B cell (primary cell): Measurements from ENCODE around the gene FAM53A. TPM values are rescaled to one million over a fixed set of nuclear protein-coding genes. Genes with fewer than 3 reads are reported as not detected.

Experiments used
- ATAC-seq: fragments of 200-7000 bp; cut with Tn5 transposase; one replicate; pipeline ENCODE4 v1.10.0; 2021; ENCODE audit warnings: low read depth, mild to moderate bottlenecking, moderate number of reproducible peaks, moderate library complexity
- CTCF ChIA-PET: fragments of 350-600 bp; sonication (Branson Sonifier 250); formaldehyde crosslinking; loops from one replicate; lab custom pipeline; 2021; ENCODE audit warnings: antibody characterized with exemption, inconsistent platforms; lab: Charles Lee
- POLR2A ChIA-PET: fragments of 350-600 bp; sonication (Branson Sonifier 250); formaldehyde crosslinking; loops from one replicate; lab custom pipeline; 2021; ENCODE audit warnings: antibody characterized with exemption; lab: Charles Lee
- DNase-seq: peaks from one replicate; pipeline ENCODE4 v3.0.0; 2013
- H2AFZ ChIP-seq: 2 replicates; pipeline ENCODE4 v1.6.1; 2012; ENCODE audit warnings: mild to moderate bottlenecking, low read depth, low read length; ENCODE audit not compliant: insufficient read depth, poor library complexity, severe bottlenecking
- H3K27ac ChIP-seq, 2 donors: 1 replicate in 1 of 2; 2 replicates in 1 of 2; pipeline ENCODE4 v1.5.1; 2012 to 2013; ENCODE audit warnings: low read length in 2 of 2, mild to moderate bottlenecking in 2 of 2, moderate library complexity in 1 of 2
- H3K27me3 ChIP-seq, 4 experiments: fragments of 200-600 bp in 1 of 4; sonication (generic) in 1 of 4; replicated peaks in 1 of 4; 1 replicate in 2 of 4; 2 replicates in 2 of 4; pipeline versions ENCODE4 v1.6.1 to v1.7.0; 2013 to 2016; ENCODE audit warnings: low read length in 3 of 4, mild to moderate bottlenecking in 2 of 4, mixed read lengths in 1 of 4, moderate library complexity in 1 of 4; ENCODE audit not compliant: insufficient read depth in 4 of 4, control insufficient read depth in 3 of 4; ENCODE audit errors: control extremely low read depth in 1 of 4
- H3K36me3 ChIP-seq, 2 experiments: replicated peaks in 1 of 2; 1 replicate in 1 of 2; 2 replicates in 1 of 2; pipeline versions ENCODE4 v1.6.1 to v1.7.1; 2013; ENCODE audit warnings: low read length in 1 of 2; ENCODE audit not compliant: insufficient read depth in 2 of 2, control insufficient read depth in 1 of 2; ENCODE audit errors: control extremely low read depth in 1 of 2, extremely low read depth in 1 of 2
- H3K4me1 ChIP-seq, 2 donors: fragments of 200-600 bp in 1 of 2; sonication (generic) in 1 of 2; 1 replicate in 1 of 2; 2 replicates in 1 of 2; pipeline versions ENCODE4 v1.5.1 to v1.6.1; 2013 to 2017; ENCODE audit warnings: low read length in 2 of 2; ENCODE audit not compliant: control insufficient read depth in 2 of 2, insufficient read depth in 2 of 2
- H3K4me2 ChIP-seq: replicated peaks from 2 replicates; pipeline ENCODE3; 2012; ENCODE audit warnings: mild to moderate bottlenecking, low read depth, low read length; ENCODE audit not compliant: poor library complexity, severe bottlenecking
- H3K4me3 ChIP-seq, 5 experiments: fragments of 200-600 bp in 1 of 5; sonication (generic) in 1 of 5; 1 replicate in 3 of 5; 2 replicates in 2 of 5; pipeline versions ENCODE4 v1.5.1 to v1.7.0; 2011 to 2016; ENCODE audit warnings: low read length in 4 of 5, mild to moderate bottlenecking in 4 of 5, low read depth in 2 of 5, control low read depth in 1 of 5, moderate library complexity in 1 of 5; ENCODE audit not compliant: insufficient read depth in 1 of 5; ENCODE audit errors: control extremely low read depth in 1 of 5, extremely low read depth in 1 of 5
- H3K79me2 ChIP-seq: fragments of 200-600 bp; sonication (generic); one replicate; pipeline ENCODE4 v1.6.0; 2016; ENCODE audit warnings: low read length; ENCODE audit not compliant: control insufficient read depth, insufficient read depth
- H3K9ac ChIP-seq: fragments of 200-600 bp; sonication (generic); 2 replicates; pipeline ENCODE4 v1.6.1; 2017; ENCODE audit warnings: mild to moderate bottlenecking, low read length, moderate library complexity
- H3K9me3 ChIP-seq, 3 donors: one replicate each; pipeline versions ENCODE4 v1.6.1 to v1.7.1; 2013; ENCODE audit warnings: low read length in 2 of 3; ENCODE audit not compliant: control insufficient read depth in 2 of 3, insufficient read depth in 1 of 3; ENCODE audit errors: control extremely low read depth in 1 of 3
- H4K20me1 ChIP-seq: 2 replicates; pipeline ENCODE4 v1.6.0; 2012; ENCODE audit warnings: mild to moderate bottlenecking, low read length; ENCODE audit not compliant: insufficient read depth, control insufficient read depth, poor library complexity, severe bottlenecking
- H3K27ac Mint-ChIP-seq: one replicate; pipeline ENCODE4 v1.8.0; 2021; ENCODE audit warnings: mixed read lengths
- H3K27me3 Mint-ChIP-seq: one replicate; pipeline ENCODE4 v1.8.0; 2021; ENCODE audit warnings: mixed read lengths
- H3K4me1 Mint-ChIP-seq: one replicate; pipeline ENCODE4 v1.8.0; 2021; ENCODE audit warnings: mixed read lengths
- H3K4me3 Mint-ChIP-seq: one replicate; pipeline ENCODE4 v1.8.0; 2021; ENCODE audit warnings: mixed read lengths
- H3K9me3 Mint-ChIP-seq: one replicate; pipeline ENCODE4 v1.8.0; 2022; ENCODE audit warnings: mixed read lengths; ENCODE audit not compliant: insufficient read depth
- EZH2 ChIP-seq: IDR thresholded peaks from 2 replicates; pipeline ENCODE4 v1.6.1; 2012; ENCODE audit warnings: borderline replicate concordance, low read depth, mild to moderate bottlenecking, moderate library complexity, low read length; ENCODE audit not compliant: insufficient read depth, poor library complexity, severe bottlenecking
- whole genome bisulfite sequencing: methylation state at CpG from one replicate; pipeline ENCODE4 v1.1.5; 2013; ENCODE audit warnings: missing lambda C conversion rate; ENCODE audit not compliant: insufficient coverage; 5-methylcytosine and 5-hydroxymethylcytosine counted together
- intact Hi-C: fragments of 100-400 bp; cut with micrococcal nuclease; formaldehyde crosslinking; loops from one replicate; pipeline ENCODE4 v1.10.0; 2022
- polyA plus RNA-seq: library from polyadenylated mRNA; depleted of rRNA; stranded (reverse); fragments of >200 nt; gene quantifications from 2 replicates; pipeline ENCODE4 v1.2.3, GENCODE V29; 2012
- total RNA-seq, 2 donors: library from RNA; stranded (reverse); fragments of 120-200 nt in 1 of 2; gene quantifications; 1 replicate in 1 of 2; 2 replicates in 1 of 2; pipeline versions ENCODE4 v1.2.3 to v1.2.4, GENCODE V29; 2013 to 2022
- TF ChIP-seq, protein P1 (sequence below): fragments of 200-600 bp; IDR thresholded peaks from one replicate; pipeline ENCODE4 v1.8.0; 2022; ENCODE audit warnings: antibody characterized with exemption, mild to moderate bottlenecking

The FAM53A gene
- total and polyA plus RNA-seq, 2 donors (not counting 1 experiment from before 2014, with no cell fraction given) = 2.2 to 4.2 TPM

DNA sequence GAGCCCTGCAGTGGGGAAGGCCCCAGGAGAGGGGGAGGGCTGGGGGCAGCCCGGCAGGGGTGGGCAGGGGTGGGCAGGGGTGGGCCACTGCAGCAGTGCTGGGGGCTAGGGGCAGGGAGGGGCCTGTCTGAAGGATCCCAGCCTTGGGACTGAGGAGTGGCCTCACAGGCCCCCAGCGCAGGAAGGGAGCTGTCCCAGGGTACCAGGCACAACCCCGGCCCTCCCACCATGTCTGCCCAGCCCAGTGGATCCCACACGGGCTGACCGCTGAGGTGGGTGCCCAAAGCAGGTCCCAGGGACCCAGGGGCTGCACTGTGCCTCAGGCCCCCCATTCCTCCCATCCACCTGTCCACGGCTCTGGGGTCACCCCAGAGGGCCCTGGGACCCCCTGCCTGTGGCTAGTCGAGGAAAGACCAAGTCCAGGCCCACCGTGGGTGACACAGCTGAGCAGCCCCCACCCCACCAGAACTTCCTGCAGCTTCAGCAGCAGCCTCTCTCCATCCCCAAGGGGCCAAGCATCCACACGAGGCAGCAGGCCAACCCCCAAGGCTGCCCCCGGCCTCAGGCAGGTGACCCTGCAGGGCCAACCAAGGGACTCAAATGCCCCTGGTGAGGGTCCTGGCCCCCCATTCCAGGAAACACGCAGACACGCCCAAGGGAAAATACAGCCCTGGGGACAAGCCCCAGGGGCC, 46.4 kb downstream of the FAM53A start:
- DNase-seq (no peak), ATAC-seq (no peak)
- no peaks in the 10 kb centered on the region for H3K36me3 ChIP-seq
- no peak overlapping the region for H3K9ac ChIP-seq
- TF ChIP-seq, protein P1, sequence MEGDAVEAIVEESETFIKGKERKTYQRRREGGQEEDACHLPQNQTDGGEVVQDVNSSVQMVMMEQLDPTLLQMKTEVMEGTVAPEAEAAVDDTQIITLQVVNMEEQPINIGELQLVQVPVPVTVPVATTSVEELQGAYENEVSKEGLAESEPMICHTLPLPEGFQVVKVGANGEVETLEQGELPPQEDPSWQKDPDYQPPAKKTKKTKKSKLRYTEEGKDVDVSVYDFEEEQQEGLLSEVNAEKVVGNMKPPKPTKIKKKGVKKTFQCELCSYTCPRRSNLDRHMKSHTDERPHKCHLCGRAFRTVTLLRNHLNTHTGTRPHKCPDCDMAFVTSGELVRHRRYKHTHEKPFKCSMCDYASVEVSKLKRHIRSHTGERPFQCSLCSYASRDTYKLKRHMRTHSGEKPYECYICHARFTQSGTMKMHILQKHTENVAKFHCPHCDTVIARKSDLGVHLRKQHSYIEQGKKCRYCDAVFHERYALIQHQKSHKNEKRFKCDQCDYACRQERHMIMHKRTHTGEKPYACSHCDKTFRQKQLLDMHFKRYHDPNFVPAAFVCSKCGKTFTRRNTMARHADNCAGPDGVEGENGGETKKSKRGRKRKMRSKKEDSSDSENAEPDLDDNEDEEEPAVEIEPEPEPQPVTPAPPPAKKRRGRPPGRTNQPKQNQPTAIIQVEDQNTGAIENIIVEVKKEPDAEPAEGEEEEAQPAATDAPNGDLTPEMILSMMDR = no peak
- TF ChIP-seq EZH2 = no peak
- H3K79me2 ChIP-seq = no peaks in the 10 kb centered on the region
- ChIA-PET CTCF (no interaction called here), POLR2A (no interaction called here)
- H4K20me1 ChIP-seq = no peaks in the 10 kb centered on the region
- 71% methylated on average over 10 of the region's 12 CpGs for WGBS
- H3K27ac ChIP-seq = no peak overlapping the region
- H3K4me3 ChIP-seq = no peak overlapping the region
- H3K4me1 ChIP-seq = no peaks in the 10 kb centered on the region
- Mint-ChIP-seq H3K27ac (no peak overlapping the region), H3K4me1 (no peaks in the 10 kb centered on the region), H3K4me3 (no peak overlapping the region), H3K27me3 (no peaks in the 10 kb centered on the region), H3K9me3 (no peaks in the 10 kb centered on the region)
- peaks cover 0 to 3% (median 0%) of the 10 kb centered on the region in 3 donors for H3K9me3 ChIP-seq
- intact Hi-C loops = no loop called here
- no peak overlapping the region for H2AFZ ChIP-seq
- H3K4me2 ChIP-seq = no peak overlapping the region
- H3K27me3 ChIP-seq = peaks cover 0 to 4% (median 0%) of the 10 kb centered on the region in 4 experiments

DNA sequence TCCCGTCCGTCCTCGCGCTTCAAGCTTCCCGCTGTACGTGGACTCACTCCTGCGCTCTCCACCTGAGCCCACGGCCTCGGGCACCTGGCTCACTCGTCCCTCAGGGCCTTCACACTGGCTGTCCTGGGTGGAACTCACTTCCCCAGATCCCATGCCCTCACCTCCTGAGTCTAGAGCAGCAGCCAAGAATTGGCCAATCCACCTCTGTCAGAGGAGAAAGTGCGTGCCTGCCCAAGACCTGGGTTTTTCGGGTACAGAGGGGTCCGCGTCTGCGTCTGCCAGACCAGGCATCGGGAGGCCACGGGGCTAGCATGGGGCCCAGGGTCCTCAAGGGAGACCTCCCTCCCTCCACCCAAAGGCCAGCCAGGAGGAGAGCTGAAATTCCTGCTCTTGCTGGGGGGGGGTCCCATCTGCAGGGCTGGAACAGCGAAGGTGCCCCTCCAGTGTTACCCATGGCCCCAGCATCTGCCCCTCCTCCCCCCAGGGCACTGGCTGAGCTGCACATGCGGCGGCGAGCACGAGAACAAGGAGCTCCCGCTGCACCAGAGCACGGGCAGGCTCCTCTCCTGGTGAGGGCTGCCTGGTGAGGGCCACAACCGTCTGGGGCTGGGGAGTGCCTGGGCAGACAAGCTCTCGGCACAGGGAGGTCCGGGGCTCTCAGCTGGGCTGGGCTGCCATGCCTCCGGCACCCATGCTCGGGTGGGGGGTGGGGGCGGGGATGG, 47.5 kb downstream of the FAM53A start:
- H3K9ac ChIP-seq = no peak overlapping the region
- Mint-ChIP-seq H3K27me3 (no peaks in the 10 kb centered on the region), H3K9me3 (no peaks in the 10 kb centered on the region), H3K4me3 (no peak overlapping the region), H3K27ac (no peak overlapping the region), H3K4me1 (no peaks in the 10 kb centered on the region)
- no peaks in the 10 kb centered on the region for H3K36me3 ChIP-seq
- no peak overlapping the region for H2AFZ ChIP-seq
- ChIA-PET POLR2A (no interaction called here), CTCF (no interaction called here)
- no peaks in the 10 kb centered on the region for H3K4me1 ChIP-seq
- no peak overlapping the region for H3K4me3 ChIP-seq
- no peak overlapping the region for H3K4me2 ChIP-seq
- H3K9me3 ChIP-seq = peaks cover 0 to 6% (median 0%) of the 10 kb centered on the region in 3 donors
- peaks cover 0 to 4% (median 0%) of the 10 kb centered on the region in 4 experiments for H3K27me3 ChIP-seq
- H3K79me2 ChIP-seq = no peaks in the 10 kb centered on the region
- no peak for TF ChIP-seq EZH2
- TF ChIP-seq, protein P1 = no peak
- 91% methylated on average over 28 of the region's 30 CpGs for WGBS
- intact Hi-C loops = no loop called here
- ATAC-seq (no peak), DNase-seq (no peak)
- no peak overlapping the region for H3K27ac ChIP-seq
- no peaks in the 10 kb centered on the region for H4K20me1 ChIP-seq
